GM21360 (cell line): ENCODE results near the gene GLIS2.

Experiments
- ATAC-seq: cut with Tn5 transposase; IDR thresholded peaks from one replicate; pipeline ENCODE4 v1.9.1; 2021; ENCODE audit warnings: mild to moderate bottlenecking, moderate library complexity; ENCODE audit not compliant: unreplicated experiment

Gene GLIS2

GRCh38 chr16:4350365-4350786 lies 34.5 kb downstream of the GLIS2 start:
- no peak for ATAC-seq

GRCh38 chr16:4350787-4351659 lies 35.2 kb downstream of the GLIS2 start, which contains the start of gene PAM16:
TSS of gene PAM16 (minus strand) at chr16:4351321. CDS start at chr16:4351234, 87 bp downstream.
- ATAC-seq, result peak; percentile 86

GRCh38 chr16:4351880-4352279 lies 36.0 kb downstream of the GLIS2 start:
- no peak for ATAC-seq

- no peak for ATAC-seq
These were observed 37.0 kb downstream of the GLIS2 start for GRCh38 chr16:4352843-4353242.

- no peak for ATAC-seq
These were observed 37.8 kb downstream of the GLIS2 start for GRCh38 chr16:4353675-4354074.

- ATAC-seq, result no peak
These were observed 38.9 kb downstream of the GLIS2 start for GRCh38 chr16:4354512-4355409.

GRCh38 chr16:4356820-4357219 lies 41.0 kb downstream of the GLIS2 start:
- ATAC-seq, result no peak

GRCh38 chr16:4358236-4358635 lies 42.4 kb downstream of the GLIS2 start:
- ATAC-seq, result no peak

GRCh38 chr16:4358831-4359561 lies 43.1 kb downstream of the GLIS2 start:
- ATAC-seq, result no peak

GRCh38 chr16:4359914-4360313 lies 44.0 kb downstream of the GLIS2 start:
- ATAC-seq, result no peak

GRCh38 chr16:4360538-4361021 lies 44.7 kb downstream of the GLIS2 start:
- ATAC-seq, result no peak

- ATAC-seq, result no peak
These were observed 45.4 kb downstream of the GLIS2 start for GRCh38 chr16:4361033-4361943.

- no peak for ATAC-seq
These were observed 46.1 kb downstream of the GLIS2 start for GRCh38 chr16:4361944-4362311.

- no peak for ATAC-seq
These were observed 46.7 kb downstream of the GLIS2 start for GRCh38 chr16:4362476-4363135.

GRCh38 chr16:4364196-4365013 lies 48.5 kb downstream of the GLIS2 start:
- peak; percentile 12 for ATAC-seq

GRCh38 chr16:4365014-4365406 lies 49.1 kb downstream of the GLIS2 start:
- ATAC-seq, result peak; percentile 56

GRCh38 chr16:4365615-4366014 lies 49.7 kb downstream of the GLIS2 start:
- ATAC-seq, result no peak

GRCh38 chr16:4366016-4366415 lies 50.1 kb downstream of the GLIS2 start:
- ATAC-seq, result no peak
